Measurements from ENCODE around the gene HELZ2.
A peak's percentile ranks its signal among the peaks of the same experiment; 100 is the strongest.

The HELZ2 gene

GRCh38 chr20:63553251-63553932, 20.6 kb downstream of the HELZ2 start:
- peak in 10 of 58 donors; percentile 18 to 76 (median 30) for DNase-seq

DNA sequence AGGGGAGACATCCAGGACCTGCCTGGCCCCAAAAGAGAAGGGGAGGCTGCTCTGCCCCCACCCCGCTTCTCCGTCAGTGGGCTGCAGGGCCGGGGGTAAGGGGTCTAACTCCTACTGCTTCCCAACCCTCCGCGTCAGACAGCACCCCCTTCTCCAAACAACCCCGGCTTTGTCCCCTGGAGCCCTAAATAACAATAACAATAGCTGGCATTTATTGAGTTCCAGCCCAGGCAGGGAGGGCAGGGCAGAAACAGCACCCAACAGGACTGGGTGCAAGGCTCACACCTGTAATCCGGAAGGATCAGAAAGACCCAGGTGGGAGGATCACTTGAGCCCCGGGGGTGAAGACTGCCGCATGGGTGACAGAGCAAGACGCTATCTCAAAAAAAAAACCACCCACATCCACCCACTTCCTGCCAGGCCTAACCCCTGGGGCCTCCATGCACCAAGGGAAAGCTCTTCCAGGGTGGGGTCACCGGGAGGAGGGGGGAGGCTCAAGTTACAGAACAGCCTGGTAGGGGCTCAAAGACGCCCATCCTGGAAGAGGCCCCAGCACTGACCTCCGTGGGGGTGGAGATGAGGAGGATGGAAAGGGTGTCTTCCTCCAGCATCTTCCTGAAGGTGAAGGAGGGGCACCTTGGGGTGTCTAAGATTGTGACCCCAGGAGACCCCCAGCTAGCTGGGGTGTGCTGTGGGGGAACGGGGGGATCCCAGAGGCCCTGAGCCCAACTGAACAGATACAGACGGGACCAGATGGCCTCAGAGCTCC, 21.4 kb downstream of the HELZ2 start:
- DNase-seq: no peak

DNA sequence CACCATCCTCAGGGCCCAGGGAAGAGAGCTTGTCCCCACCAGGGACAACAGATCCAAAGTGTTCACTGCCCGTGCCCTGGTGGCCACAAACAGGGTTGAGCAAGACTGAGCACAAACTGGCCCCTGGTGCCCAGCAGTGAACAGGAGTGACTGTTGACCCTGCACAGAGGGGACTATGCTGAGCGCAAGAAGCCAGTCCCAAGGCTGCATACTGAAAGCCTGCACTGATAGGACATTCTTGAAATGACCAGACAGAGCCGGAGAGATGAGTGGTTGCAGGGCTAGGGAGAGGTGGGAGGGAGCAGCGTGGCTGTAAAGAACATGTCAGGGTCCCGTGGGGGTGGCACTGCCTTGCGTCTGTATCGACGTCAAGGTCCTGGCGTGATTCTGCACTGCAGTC, 23.0 kb downstream of the HELZ2 start:
- no peak for DNase-seq

- DNase-seq: no peak
Observed at GRCh38 chr20:63549679-63550282, 24.3 kb downstream of the HELZ2 start.

- no peak for DNase-seq
Observed at GRCh38 chr20:63549019-63549418, 25.0 kb downstream of the HELZ2 start.

DNA sequence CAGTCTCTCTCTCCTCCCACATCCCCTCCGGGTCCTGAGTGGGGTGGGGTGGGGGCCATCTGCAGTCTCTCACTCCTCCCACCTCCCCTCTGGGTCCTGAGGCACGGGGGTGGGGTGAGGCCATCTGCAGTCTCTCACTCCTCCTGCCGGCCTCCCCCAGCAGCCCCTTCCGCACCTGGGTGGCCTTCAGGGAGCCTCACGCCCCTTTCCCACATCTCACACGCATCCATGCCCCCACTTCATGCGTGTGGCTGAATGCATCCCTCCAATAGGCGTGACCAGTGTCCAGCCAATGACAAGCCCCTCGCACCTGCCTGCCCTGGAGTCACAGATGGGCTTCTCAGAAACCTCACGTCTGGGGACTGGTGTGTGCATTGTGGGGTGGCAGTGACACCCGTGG, 25.5 kb downstream of the HELZ2 start:
- no peak for DNase-seq

- no peak for DNase-seq
Observed at GRCh38 chr20:63547725-63548480, 26.1 kb downstream of the HELZ2 start, which contains the start of gene SRMS. SRMS (minus strand) TSS chr20:63547749; CDS start chr20:63547463, 286 bp downstream.

DNA sequence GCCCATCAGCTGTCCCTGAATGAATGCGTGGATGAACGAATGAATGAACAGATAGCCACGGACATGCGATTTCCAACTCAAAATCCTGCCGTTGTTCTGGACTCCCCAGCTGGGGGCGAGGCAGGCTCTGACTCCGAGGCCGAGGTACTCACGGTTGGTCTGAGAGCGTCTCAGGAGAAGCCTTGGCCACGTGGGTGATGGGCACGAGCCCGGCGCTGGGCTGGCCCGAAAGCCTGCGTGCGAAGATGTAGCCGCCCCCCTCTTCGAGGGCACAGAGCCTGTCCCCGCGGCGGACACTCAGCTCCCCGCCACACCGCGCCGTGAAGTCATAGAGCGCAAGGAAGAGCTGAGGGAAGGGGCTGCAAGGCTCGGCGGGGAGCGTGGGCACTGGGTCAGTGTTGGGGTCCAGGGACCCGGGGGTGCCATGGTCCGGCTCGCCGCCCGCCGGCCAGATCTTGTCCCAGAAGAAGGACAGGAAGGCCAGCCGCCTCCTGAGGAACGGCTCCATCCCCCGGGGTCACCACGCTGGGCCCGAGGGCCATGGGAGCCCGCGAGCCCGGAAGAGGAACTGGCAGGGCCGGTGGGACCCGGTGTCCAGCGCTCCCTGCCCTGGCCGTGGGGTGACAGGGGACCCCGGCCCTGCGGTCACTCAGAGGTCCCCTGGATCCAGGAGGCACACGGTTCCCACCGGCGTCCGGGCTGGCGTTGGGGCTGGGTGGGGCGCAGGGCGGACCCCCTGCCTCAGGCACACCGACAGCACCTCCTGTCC, 26.9 kb downstream of the HELZ2 start:
- no peak for DNase-seq

GRCh38 chr20:63546256-63546955, 27.6 kb downstream of the HELZ2 start:
- DNase-seq: no peak

- no peak for DNase-seq
Observed at GRCh38 chr20:63545814-63546213, 28.2 kb downstream of the HELZ2 start.

- no peak for DNase-seq
Observed at GRCh38 chr20:63544958-63545516, 29.0 kb downstream of the HELZ2 start.

- no peak for DNase-seq
Observed at GRCh38 chr20:63544241-63544957, 29.6 kb downstream of the HELZ2 start.

DNA sequence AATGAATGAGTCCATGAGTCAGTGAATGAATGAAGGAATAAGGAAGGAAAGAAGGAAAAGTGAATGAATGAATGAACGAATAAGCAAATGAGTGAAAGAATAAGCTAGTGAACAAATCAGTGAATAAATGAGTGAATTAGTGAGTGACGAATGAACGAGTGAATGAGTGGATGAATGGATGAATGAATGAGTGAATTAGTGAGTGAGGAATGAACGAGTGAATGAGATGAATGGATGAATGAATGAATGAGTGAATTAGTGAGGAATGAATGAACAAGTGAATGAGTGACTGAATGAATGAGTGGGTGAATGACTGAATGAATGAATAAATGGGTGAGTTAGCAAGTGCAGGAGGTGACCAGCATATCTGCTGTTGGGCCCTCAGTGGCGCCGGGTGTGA, 30.3 kb downstream of the HELZ2 start:
- no peak for DNase-seq

GRCh38 chr20:63543131-63543530, 30.9 kb downstream of the HELZ2 start:
- no peak for DNase-seq

DNA sequence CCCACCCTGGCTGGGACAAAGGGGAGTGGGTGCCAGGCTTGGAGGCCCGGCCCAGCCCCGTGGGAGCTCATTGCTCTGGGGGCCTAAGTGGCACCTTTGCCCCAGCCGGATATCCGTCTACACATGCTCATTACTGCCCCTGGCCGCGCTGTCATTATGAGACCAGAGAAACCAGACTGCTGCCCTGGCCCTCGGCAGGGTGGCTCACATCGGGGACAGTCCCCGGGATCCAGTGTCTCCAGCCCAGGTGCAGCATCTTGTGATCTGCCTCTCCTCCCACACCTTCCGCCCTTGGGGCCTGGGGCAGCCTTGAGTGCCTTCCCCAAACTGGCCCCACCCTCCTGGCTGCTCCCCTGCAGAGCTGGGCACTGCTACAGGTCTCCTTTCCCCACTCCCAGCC, 31.3 kb downstream of the HELZ2 start:
- no peak for DNase-seq

GRCh38 chr20:63542031-63542559, 31.9 kb downstream of the HELZ2 start:
- DNase-seq: no peak

DNA sequence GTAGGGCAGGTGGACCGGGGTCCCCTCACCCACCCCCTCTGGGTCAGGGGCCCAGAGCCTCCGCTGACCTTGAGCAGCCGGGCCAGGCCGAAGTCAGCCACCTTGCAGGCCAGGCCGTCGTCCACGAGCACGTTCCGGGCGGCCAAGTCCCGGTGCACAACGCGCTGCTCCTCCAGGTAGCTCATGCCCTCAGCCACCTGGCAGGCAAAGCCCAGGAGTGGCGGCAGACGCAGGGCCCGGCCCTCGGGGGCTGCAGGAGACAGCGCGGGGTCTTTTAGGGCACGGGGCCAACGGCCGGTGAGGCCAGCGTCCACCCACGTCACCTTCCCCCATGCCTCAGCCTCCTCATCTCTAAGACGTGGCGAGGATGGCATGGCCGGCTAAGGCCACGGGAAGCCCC, 32.7 kb downstream of the HELZ2 start:
- DNase-seq: no peak

- DNase-seq: peak in 28 of 58 donors; percentile 7 to 55 (median 31)
Observed at GRCh38 chr20:63540417-63541186, 33.4 kb downstream of the HELZ2 start.
